NCI-H1105 (cell line): ENCODE data around the gene TSPY8.
"Not testable (repeated sequence)": the region's sequence is repeated elsewhere in the genome, so short reads cannot be mapped to it uniquely, and the experiment has no call there.

ENCODE experiments used
- DNase-seq: peaks from one replicate; lab custom pipeline; 2025; lab: John Stamatoyannopoulos, UW

The TSPY8 gene, protein sequence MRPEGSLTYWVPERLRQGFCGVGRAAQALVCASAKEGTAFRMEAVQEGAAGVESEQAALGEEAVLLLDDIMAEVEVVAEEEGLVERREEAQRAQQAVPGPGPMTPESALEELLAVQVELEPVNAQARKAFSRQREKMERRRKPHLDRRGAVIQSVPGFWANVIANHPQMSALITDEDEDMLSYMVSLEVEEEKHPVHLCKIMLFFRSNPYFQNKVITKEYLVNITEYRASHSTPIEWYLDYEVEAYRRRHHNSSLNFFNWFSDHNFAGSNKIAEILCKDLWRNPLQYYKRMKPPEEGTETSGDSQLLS

GRCh38 chrY:9357497-9357896, at the start of gene TSPY8:
Gene TSPY8, plus strand, starts transcription at chrY:9357797. Its CDS starts 46 bp downstream, at chrY:9357843.
- DNase-seq: not testable (repeated sequence)

DNA sequence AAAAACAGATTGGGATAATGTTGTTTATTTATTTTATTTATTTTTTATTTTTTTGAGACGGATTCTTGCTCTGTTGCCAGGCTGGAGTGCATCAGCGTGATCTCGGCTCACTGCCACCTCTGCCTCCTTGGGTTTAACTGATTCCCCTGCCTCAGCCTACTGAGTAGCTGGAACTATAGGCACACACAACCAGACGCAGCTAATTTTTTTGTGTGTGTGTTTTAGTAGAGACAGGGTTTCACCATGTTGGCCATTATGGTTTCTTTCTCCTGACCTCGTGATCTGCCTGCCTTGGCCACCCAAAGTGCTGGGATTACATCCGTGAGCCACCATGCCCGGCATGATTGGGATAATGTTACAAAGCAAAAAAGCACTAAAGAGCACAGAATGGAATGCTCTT, 36.6 kb upstream of the TSPY8 start:
- DNase-seq: no peak

DNA sequence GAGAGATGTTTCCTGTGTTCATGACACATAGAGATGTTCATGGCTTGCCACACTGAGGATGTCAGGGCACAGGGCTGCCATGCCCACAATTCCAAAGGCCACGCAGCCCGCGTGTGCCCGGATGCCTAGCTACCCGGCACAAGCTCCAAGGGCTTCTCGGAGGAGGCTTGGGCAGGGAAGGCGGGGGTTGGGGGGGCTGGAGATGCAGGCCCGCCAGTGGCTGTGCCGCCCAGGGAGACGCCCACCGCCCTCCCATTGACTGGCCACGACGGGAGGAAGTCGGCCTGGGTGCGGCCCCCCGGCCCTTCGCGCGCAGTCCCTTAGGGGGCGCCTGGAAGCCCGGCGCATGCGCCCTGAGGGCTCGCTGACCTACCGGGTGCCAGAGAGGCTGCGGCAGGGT, 20.4 kb upstream of the TSPY8 start, which contains the start of gene TSPY4:
TSS of gene TSPY4 (plus strand) at position 301 of the 400 bp plus-strand sequence. CDS start at position 347, 46 bp downstream.
- not testable (repeated sequence) for DNase-seq

- not testable (repeated sequence) for DNase-seq
These were observed 38.9 kb downstream of the TSPY8 start for GRCh38 chrY:9396527-9396926.

DNA sequence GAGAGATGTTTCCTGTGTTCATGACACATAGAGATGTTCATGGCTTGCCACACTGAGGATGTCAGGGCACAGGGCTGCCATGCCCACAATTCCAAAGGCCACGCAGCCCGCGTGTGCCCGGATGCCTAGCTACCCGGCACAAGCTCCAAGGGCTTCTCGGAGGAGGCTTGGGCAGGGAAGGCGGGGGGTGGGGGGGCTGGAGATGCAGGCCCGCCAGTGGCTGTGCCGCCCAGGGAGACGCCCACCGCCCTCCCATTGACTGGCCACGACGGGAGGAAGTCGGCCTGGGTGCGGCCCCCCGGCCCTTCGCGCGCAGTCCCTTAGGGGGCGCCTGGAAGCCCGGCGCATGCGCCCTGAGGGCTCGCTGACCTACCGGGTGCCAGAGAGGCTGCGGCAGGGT, 40.5 kb downstream of the TSPY8 start, which contains the start of gene TSPY3:
TSS of gene TSPY3 (plus strand) at position 301 of the 400 bp plus-strand sequence. CDS start at position 347, 46 bp downstream.
- not testable (repeated sequence) for DNase-seq
